ENCODE data around the gene SRRM4.

DNA sequence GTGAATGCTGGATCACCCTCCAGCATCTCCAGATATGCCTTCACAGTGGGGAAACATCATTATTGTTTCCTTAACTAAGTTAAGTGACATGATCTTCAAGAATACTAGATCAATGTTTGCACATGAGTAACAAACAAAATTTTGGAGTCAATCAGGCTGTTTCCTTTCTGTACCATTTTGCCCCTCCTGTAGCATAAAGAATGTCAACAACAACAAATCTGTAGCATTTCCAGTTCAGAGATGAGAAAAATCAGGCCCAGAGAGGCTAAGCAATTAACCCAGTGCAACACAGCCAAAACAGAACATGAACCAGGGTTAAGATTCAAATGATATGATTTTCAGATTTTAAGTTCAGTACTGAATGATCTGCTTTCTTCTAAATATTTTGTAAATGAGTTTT lies 31.7 kb downstream of the SRRM4 start:
- TF ChIP-seq ARNTL (CRISPR knock-in tag; IDR thresholded peaks at IDR 0.05; ENCODE audit: borderline replicate concordance, low read depth), result no peak
- no peak for TF ChIP-seq OSR1 (CRISPR knock-in tag; IDR thresholded peaks at IDR 0.05)
- TF ChIP-seq, protein P1, sequence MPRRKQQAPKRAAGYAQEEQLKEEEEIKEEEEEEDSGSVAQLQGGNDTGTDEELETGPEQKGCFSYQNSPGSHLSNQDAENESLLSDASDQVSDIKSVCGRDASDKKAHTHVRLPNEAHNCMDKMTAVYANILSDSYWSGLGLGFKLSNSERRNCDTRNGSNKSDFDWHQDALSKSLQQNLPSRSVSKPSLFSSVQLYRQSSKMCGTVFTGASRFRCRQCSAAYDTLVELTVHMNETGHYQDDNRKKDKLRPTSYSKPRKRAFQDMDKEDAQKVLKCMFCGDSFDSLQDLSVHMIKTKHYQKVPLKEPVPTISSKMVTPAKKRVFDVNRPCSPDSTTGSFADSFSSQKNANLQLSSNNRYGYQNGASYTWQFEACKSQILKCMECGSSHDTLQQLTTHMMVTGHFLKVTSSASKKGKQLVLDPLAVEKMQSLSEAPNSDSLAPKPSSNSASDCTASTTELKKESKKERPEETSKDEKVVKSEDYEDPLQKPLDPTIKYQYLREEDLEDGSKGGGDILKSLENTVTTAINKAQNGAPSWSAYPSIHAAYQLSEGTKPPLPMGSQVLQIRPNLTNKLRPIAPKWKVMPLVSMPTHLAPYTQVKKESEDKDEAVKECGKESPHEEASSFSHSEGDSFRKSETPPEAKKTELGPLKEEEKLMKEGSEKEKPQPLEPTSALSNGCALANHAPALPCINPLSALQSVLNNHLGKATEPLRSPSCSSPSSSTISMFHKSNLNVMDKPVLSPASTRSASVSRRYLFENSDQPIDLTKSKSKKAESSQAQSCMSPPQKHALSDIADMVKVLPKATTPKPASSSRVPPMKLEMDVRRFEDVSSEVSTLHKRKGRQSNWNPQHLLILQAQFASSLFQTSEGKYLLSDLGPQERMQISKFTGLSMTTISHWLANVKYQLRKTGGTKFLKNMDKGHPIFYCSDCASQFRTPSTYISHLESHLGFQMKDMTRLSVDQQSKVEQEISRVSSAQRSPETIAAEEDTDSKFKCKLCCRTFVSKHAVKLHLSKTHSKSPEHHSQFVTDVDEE (CRISPR knock-in tag; IDR thresholded peaks at IDR 0.05), result no peak
- no peak for TF ChIP-seq TCF4 (CRISPR knock-in tag; IDR thresholded peaks at IDR 0.05; ENCODE audit: borderline replicate concordance)
- TF ChIP-seq, protein P2, sequence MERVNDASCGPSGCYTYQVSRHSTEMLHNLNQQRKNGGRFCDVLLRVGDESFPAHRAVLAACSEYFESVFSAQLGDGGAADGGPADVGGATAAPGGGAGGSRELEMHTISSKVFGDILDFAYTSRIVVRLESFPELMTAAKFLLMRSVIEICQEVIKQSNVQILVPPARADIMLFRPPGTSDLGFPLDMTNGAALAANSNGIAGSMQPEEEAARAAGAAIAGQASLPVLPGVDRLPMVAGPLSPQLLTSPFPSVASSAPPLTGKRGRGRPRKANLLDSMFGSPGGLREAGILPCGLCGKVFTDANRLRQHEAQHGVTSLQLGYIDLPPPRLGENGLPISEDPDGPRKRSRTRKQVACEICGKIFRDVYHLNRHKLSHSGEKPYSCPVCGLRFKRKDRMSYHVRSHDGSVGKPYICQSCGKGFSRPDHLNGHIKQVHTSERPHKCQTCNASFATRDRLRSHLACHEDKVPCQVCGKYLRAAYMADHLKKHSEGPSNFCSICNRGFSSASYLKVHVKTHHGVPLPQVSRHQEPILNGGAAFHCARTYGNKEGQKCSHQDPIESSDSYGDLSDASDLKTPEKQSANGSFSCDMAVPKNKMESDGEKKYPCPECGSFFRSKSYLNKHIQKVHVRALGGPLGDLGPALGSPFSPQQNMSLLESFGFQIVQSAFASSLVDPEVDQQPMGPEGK (CRISPR knock-in tag; IDR thresholded peaks at IDR 0.05; ENCODE audit: borderline replicate concordance), result no peak
- TF ChIP-seq BACH2 (CRISPR knock-in tag; IDR thresholded peaks at IDR 0.05; ENCODE audit: borderline replicate concordance), result no peak
- TF ChIP-seq, protein P3, sequence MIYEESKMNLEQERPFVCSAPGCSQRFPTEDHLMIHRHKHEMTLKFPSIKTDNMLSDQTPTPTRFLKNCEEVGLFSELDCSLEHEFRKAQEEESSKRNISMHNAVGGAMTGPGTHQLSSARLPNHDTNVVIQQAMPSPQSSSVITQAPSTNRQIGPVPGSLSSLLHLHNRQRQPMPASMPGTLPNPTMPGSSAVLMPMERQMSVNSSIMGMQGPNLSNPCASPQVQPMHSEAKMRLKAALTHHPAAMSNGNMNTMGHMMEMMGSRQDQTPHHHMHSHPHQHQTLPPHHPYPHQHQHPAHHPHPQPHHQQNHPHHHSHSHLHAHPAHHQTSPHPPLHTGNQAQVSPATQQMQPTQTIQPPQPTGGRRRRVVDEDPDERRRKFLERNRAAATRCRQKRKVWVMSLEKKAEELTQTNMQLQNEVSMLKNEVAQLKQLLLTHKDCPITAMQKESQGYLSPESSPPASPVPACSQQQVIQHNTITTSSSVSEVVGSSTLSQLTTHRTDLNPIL (CRISPR knock-in tag; IDR thresholded peaks at IDR 0.05; ENCODE audit: low read depth), result no peak
- no peak for TF ChIP-seq ZNF8 (CRISPR knock-in tag; IDR thresholded peaks at IDR 0.05)
- TF ChIP-seq ZNF565 (CRISPR knock-in tag; conservative IDR thresholded peaks at IDR 0.05; ENCODE audit: low read depth), result no peak
- no peak for TF ChIP-seq ZNF70 (CRISPR knock-in tag; IDR thresholded peaks at IDR 0.05)
- no peak for TF ChIP-seq RARB (CRISPR knock-in tag; IDR thresholded peaks at IDR 0.05)
- no peak for TF ChIP-seq ZFP3 (CRISPR knock-in tag; IDR thresholded peaks at IDR 0.05)

Data from SK-N-SH treated with all-trans-retinoic acid at 6 μM for 48 hours (cell line).